Measurements from ENCODE around the gene ST6GALNAC3. TPM values are rescaled to one million over a fixed set of nuclear protein-coding genes. Genes with fewer than 3 reads are reported as not detected.

Gene ST6GALNAC3
- total and polyA plus RNA-seq, 11 donors = 2.5 to 7.7 (median 4.4) TPM

DNA sequence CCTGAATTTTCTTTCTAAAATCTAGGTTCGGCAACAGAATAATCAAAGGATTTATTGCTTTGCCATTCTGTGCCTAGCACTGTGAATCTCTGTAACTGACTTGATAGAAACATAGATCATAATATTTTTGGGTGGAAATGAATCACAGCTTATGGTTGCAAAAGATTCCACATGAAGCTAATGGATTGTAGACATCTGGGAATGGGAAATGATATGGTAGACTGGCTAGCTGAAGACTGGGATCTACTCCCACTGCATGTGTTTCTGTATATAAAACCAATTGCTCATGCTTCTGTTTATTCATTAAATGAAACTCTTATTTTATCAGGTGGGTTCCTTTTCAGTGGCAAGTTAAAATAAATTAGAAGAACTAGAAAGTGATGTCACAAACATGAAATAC, 395.6 kb downstream of the ST6GALNAC3 start:
- no peak overlapping the region for H3K27ac ChIP-seq
- no peaks in the 10 kb centered on the region for H3K27me3 ChIP-seq
- WGBS, 4 donors = 97 to 100% (median 99%) methylated on average over 1 of the region's 1 CpG
- no peaks in the 10 kb centered on the region for H3K4me1 ChIP-seq
- H3K36me3 ChIP-seq = no peaks in the 10 kb centered on the region
- no peak overlapping the region for H3K4me3 ChIP-seq
- no peaks in the 10 kb centered on the region for H3K9me3 ChIP-seq
- no peak for DNase-seq
- no peak for ATAC-seq
- intact Hi-C loops (cut with DNase I) = no loop called here
- TF ChIP-seq, protein P1, sequence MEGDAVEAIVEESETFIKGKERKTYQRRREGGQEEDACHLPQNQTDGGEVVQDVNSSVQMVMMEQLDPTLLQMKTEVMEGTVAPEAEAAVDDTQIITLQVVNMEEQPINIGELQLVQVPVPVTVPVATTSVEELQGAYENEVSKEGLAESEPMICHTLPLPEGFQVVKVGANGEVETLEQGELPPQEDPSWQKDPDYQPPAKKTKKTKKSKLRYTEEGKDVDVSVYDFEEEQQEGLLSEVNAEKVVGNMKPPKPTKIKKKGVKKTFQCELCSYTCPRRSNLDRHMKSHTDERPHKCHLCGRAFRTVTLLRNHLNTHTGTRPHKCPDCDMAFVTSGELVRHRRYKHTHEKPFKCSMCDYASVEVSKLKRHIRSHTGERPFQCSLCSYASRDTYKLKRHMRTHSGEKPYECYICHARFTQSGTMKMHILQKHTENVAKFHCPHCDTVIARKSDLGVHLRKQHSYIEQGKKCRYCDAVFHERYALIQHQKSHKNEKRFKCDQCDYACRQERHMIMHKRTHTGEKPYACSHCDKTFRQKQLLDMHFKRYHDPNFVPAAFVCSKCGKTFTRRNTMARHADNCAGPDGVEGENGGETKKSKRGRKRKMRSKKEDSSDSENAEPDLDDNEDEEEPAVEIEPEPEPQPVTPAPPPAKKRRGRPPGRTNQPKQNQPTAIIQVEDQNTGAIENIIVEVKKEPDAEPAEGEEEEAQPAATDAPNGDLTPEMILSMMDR (IDR thresholded peaks at IDR 0.05) = no peak
- TF ChIP-seq POLR2A (IDR thresholded peaks at IDR 0.05) = no peak

- Histone ChIP-seq H3K27ac (no peak overlapping the region), H3K4me3 (no peak overlapping the region), H3K36me3 (no peaks in the 10 kb centered on the region), H3K9me3 (peaks cover 0 to 8% (median 0%) of the 10 kb centered on the region in 12 donors), H3K4me1 (no peaks in the 10 kb centered on the region), H3K27me3 (no peaks in the 10 kb centered on the region)
- no peak for TF ChIP-seq POLR2A (IDR thresholded peaks at IDR 0.05)
- TF ChIP-seq, protein P1 (IDR thresholded peaks at IDR 0.05) = no peak
- ATAC-seq = no peak
- intact Hi-C loops (cut with DNase I) = no loop called here
- DNase-seq = no peak
These were observed 397.0 kb downstream of the ST6GALNAC3 start for GRCh38 chr1:76471536-76471935.

DNA sequence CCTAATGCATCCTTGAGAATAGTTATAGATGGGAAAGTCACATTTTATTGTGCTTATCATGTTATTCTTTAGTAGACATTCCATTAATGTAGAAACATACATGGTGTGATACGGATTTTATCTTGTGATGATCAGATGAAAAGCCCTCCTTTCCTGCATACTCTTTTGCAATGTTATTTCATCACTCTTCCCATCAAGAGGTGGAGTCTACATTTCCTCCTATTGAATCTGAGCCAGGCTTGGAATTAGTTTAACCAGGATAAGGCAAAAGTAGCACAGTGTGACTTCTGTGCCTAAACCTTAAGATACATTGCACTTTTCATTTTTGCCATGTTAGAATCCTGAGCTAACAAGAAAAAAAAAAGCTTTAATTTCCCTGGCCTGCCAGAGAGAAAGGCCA, 399.0 kb downstream of the ST6GALNAC3 start:
- no peak for DNase-seq
- H3K9me3 ChIP-seq = peaks cover 0 to 8% (median 0%) of the 10 kb centered on the region in 12 donors
- ATAC-seq = no peak
- H3K27me3 ChIP-seq = no peaks in the 10 kb centered on the region
- H3K4me3 ChIP-seq = no peak overlapping the region
- H3K4me1 ChIP-seq = no peaks in the 10 kb centered on the region
- 36 to 63% (median 48%) methylated on average over 1 of the region's 1 CpG for WGBS, 4 donors
- H3K36me3 ChIP-seq = no peaks in the 10 kb centered on the region
- no peak overlapping the region for H3K27ac ChIP-seq
- TF ChIP-seq POLR2A (IDR thresholded peaks at IDR 0.05) = no peak
- TF ChIP-seq, protein P1 (IDR thresholded peaks at IDR 0.05) = no peak
- intact Hi-C loops (cut with DNase I) = no loop called here

- DNase-seq = no peak
- TF ChIP-seq, protein P1 (IDR thresholded peaks at IDR 0.05) = no peak
- no peak for TF ChIP-seq POLR2A (IDR thresholded peaks at IDR 0.05)
- no peak overlapping the region for H3K4me3 ChIP-seq
- H3K27me3 ChIP-seq = no peaks in the 10 kb centered on the region
- no peak for ATAC-seq
- intact Hi-C loops (cut with DNase I) = no loop called here
- 83 to 93% (median 89%) methylated on average over 4 of the region's 4 CpGs for WGBS, 4 donors
- peaks cover 0 to 8% (median 0%) of the 10 kb centered on the region in 12 donors for H3K9me3 ChIP-seq
- no peak overlapping the region for H3K27ac ChIP-seq
- H3K4me1 ChIP-seq = no peaks in the 10 kb centered on the region
- H3K36me3 ChIP-seq = no peaks in the 10 kb centered on the region
These were observed 400.4 kb downstream of the ST6GALNAC3 start for GRCh38 chr1:76474922-76475321.

All from heart left ventricle (tissue), 16 donors.